Liver (tissue), 3 donors: ENCODE results near the gene NLRP11.
"Not testable (repeated sequence)": the region's sequence is repeated elsewhere in the genome, so short reads cannot be mapped to it uniquely, and the experiment has no call there.

Source experiments
- EGR1 ChIP-seq, 2 donors: IDR thresholded peaks; 2 replicates each; pipeline ENCODE4 v1.6.1; 2016 to 2018; ENCODE audit warnings: antibody characterized with exemption in 2 of 2, low read depth in 2 of 2
- GABPA ChIP-seq, 2 donors: IDR thresholded peaks in 1 of 2; conservative IDR thresholded peaks in 1 of 2; 2 replicates each; pipeline ENCODE4 v1.6.1; 2016; ENCODE audit warnings: antibody characterized with exemption in 2 of 2, mild to moderate bottlenecking in 1 of 2, moderate library complexity in 1 of 2
- HNF4G ChIP-seq: IDR thresholded peaks from 2 replicates; pipeline ENCODE4 v1.6.1; 2016; ENCODE audit warnings: antibody characterized with exemption
- JUND ChIP-seq, 2 donors: IDR thresholded peaks; 2 replicates each; pipeline ENCODE4 v1.6.1; 2016; ENCODE audit warnings: antibody characterized with exemption in 2 of 2
- MAX ChIP-seq: IDR thresholded peaks from 2 replicates; pipeline ENCODE4 v1.6.1; 2016; ENCODE audit warnings: antibody characterized with exemption
- RAD21 ChIP-seq, 2 donors: IDR thresholded peaks; 2 replicates each; pipeline ENCODE4 v1.6.1; 2016; ENCODE audit warnings: antibody characterized with exemption in 2 of 2, mild to moderate bottlenecking in 2 of 2
- REST ChIP-seq: IDR thresholded peaks from 2 replicates; pipeline ENCODE4 v1.6.1; 2016; ENCODE audit warnings: antibody characterized with exemption, mild to moderate bottlenecking
- RXRA ChIP-seq, 2 donors: IDR thresholded peaks; 2 replicates each; pipeline ENCODE4 v1.6.1; 2017 to 2018; ENCODE audit warnings: antibody characterized with exemption in 2 of 2, mild to moderate bottlenecking in 1 of 2
- SP1 ChIP-seq: IDR thresholded peaks from 2 replicates; pipeline ENCODE4 v1.6.1; 2018; ENCODE audit warnings: antibody characterized with exemption, mild to moderate bottlenecking
- TAF1 ChIP-seq: conservative IDR thresholded peaks from 2 replicates; pipeline ENCODE4 v1.6.1; 2016; ENCODE audit warnings: antibody characterized with exemption, mild to moderate bottlenecking
- ZBTB33 ChIP-seq: IDR thresholded peaks from 2 replicates; pipeline ENCODE4 v1.6.1; 2016; ENCODE audit warnings: antibody characterized with exemption
- TF ChIP-seq, protein P1 (sequence below): fragments of 150-350 bp; IDR thresholded peaks from 2 replicates; pipeline ENCODE4 v1.5.1; 2017; ENCODE audit warnings: improper control_type of control experiment, low read depth, low read length; ENCODE audit not compliant: missing input control
- TF ChIP-seq, protein P2 (sequence below): IDR thresholded peaks from 2 replicates; pipeline ENCODE4 v1.6.1; 2016; ENCODE audit warnings: antibody characterized with exemption
- donor health status: healthy.
- donor health status: healthy.

DNA sequence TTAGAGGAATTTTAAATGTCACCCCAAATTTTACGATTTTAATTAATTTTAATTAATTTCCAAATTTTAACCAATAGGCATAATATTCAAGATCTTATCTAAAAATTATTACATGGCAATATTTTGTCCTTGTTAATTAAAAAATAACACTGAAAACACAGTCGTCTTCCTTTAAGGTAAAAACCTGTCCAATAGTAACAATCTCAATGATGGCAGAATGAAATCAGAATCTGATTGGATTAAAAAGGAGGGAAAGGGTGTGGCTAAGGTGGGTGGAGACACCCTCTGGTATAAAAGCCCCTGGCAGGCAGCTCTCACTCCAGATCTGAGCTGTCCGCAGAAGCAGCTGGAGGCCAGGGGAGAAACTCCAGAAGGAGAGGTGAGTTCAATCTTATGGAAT, 73.0 kb downstream of the NLRP11 start, which contains the start of gene RFPL4A:
- TF ChIP-seq, protein P1, sequence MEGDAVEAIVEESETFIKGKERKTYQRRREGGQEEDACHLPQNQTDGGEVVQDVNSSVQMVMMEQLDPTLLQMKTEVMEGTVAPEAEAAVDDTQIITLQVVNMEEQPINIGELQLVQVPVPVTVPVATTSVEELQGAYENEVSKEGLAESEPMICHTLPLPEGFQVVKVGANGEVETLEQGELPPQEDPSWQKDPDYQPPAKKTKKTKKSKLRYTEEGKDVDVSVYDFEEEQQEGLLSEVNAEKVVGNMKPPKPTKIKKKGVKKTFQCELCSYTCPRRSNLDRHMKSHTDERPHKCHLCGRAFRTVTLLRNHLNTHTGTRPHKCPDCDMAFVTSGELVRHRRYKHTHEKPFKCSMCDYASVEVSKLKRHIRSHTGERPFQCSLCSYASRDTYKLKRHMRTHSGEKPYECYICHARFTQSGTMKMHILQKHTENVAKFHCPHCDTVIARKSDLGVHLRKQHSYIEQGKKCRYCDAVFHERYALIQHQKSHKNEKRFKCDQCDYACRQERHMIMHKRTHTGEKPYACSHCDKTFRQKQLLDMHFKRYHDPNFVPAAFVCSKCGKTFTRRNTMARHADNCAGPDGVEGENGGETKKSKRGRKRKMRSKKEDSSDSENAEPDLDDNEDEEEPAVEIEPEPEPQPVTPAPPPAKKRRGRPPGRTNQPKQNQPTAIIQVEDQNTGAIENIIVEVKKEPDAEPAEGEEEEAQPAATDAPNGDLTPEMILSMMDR: not testable (repeated sequence)
- TF ChIP-seq SP1; RXRA (IDR thresholded peaks at IDR 0.05); ZBTB33; EGR1 (IDR thresholded peaks at IDR 0.05; ENCODE audit: low read depth in 2 of 2); JUND (IDR thresholded peaks at IDR 0.05); REST; HNF4G; GABPA (IDR thresholded peaks at IDR 0.05 in 1 of 2, conservative IDR thresholded peaks at IDR 0.05 in 1 of 2); TAF1; MAX; RAD21 (IDR thresholded peaks at IDR 0.05): not testable (repeated sequence)
- TF ChIP-seq, protein P2, sequence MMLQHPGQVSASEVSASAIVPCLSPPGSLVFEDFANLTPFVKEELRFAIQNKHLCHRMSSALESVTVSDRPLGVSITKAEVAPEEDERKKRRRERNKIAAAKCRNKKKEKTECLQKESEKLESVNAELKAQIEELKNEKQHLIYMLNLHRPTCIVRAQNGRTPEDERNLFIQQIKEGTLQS: not testable (repeated sequence)
